CD4-positive, alpha-beta T cell (primary cell): Measurements from ENCODE around the gene HPCAL4. TPM values are rescaled to one million over a fixed set of nuclear protein-coding genes. Genes with fewer than 3 reads are reported as not detected.

ENCODE experiments used
- ATAC-seq: fragments of 200-7000 bp; cut with Tn5 transposase; one replicate; pipeline ENCODE4 v1.10.0; 2022; ENCODE audit warnings: mild to moderate bottlenecking; ENCODE audit not compliant: poor library complexity
- CTCF ChIA-PET: fragments of 350-600 bp; sonication (Branson Sonifier 250); formaldehyde crosslinking; loops from one replicate; lab custom pipeline; 2021; ENCODE audit warnings: antibody characterized with exemption, inconsistent platforms; lab: Charles Lee
- POLR2A ChIA-PET: fragments of 350-600 bp; sonication (Branson Sonifier 250); formaldehyde crosslinking; loops from one replicate; lab custom pipeline; 2021; ENCODE audit warnings: antibody characterized with exemption, inconsistent platforms; lab: Charles Lee
- DNase-seq, 14 experiments: peaks; one replicate each; pipeline ENCODE4 v3.0.0-alpha.2; 2013 to 2020; ENCODE audit warnings: mixed read lengths in 2 of 14
- H3K27ac ChIP-seq, 2 donors: one replicate each; pipeline versions ENCODE4 v1.5.1 to v1.7.0; 2013; ENCODE audit warnings: low read length in 2 of 2, low read depth in 1 of 2, mild to moderate bottlenecking in 1 of 2
- H3K27me3 ChIP-seq, 2 experiments: 1 replicate in 1 of 2; 2 replicates in 1 of 2; pipeline versions ENCODE4 v1.6.1 to v1.7.0; 2013; ENCODE audit warnings: low read length in 2 of 2, control low read depth in 1 of 2, mild to moderate bottlenecking in 1 of 2, moderate library complexity in 1 of 2; ENCODE audit not compliant: insufficient read depth in 2 of 2, control insufficient read depth in 1 of 2
- H3K36me3 ChIP-seq: one replicate; pipeline ENCODE4 v1.6.1; 2013; ENCODE audit warnings: low read length, control low read depth; ENCODE audit not compliant: insufficient read depth
- H3K4me1 ChIP-seq: one replicate; pipeline ENCODE4 v1.6.1; 2013; ENCODE audit warnings: low read length, control low read depth; ENCODE audit not compliant: insufficient read depth
- H3K4me3 ChIP-seq: one replicate; pipeline ENCODE4 v1.5.1; 2013; ENCODE audit warnings: mild to moderate bottlenecking, low read length, moderate library complexity
- H3K9me3 ChIP-seq, 2 experiments: 1 replicate in 1 of 2; 2 replicates in 1 of 2; pipeline versions ENCODE4 v1.6.1 to v1.7.0; 2013; ENCODE audit warnings: low read length in 2 of 2, mild to moderate bottlenecking in 2 of 2, control low read depth in 1 of 2, moderate library complexity in 1 of 2; ENCODE audit not compliant: control insufficient read depth in 1 of 2, insufficient read depth in 1 of 2
- H3K27ac Mint-ChIP-seq: one replicate; pipeline ENCODE4 v1.8.0; 2020; ENCODE audit warnings: mixed read lengths
- H3K27me3 Mint-ChIP-seq: one replicate; pipeline ENCODE4 v1.8.0; 2021; ENCODE audit warnings: mixed read lengths
- H3K36me3 Mint-ChIP-seq: one replicate; pipeline ENCODE4 v1.8.0; 2021; ENCODE audit warnings: low read depth, mixed read lengths
- H3K4me1 Mint-ChIP-seq: one replicate; pipeline ENCODE4 v1.8.0; 2021; ENCODE audit warnings: low read depth, mixed read lengths
- H3K4me3 Mint-ChIP-seq: one replicate; pipeline ENCODE4 v1.8.0; 2020; ENCODE audit warnings: mild to moderate bottlenecking, mixed read lengths
- H3K9me3 Mint-ChIP-seq: one replicate; pipeline ENCODE4 v1.8.0; 2020; ENCODE audit warnings: mixed read lengths
- CTCF ChIP-seq: fragments of 200-600 bp; IDR thresholded peaks from one replicate; pipeline ENCODE4 v1.8.0; 2022; ENCODE audit warnings: antibody characterized with exemption, mild to moderate bottlenecking
- intact Hi-C, 2 experiments: fragments of 100-400 bp; cut with DNase I in 1 of 2; cut with micrococcal nuclease in 1 of 2; formaldehyde crosslinking; loops; one replicate each; pipeline versions ENCODE4 v1.15.1 to v1.9.0; 2023 to 2025; cut with DNase I, micrococcal nuclease
- total RNA-seq, 174 experiments: library from RNA in 2 of 174; stranded (reverse) in 2 of 174; gene quantifications; one replicate each; pipeline ENCODE4 v1.2.3 and lab custom pipeline; 2021 to 2026

The HPCAL4 gene
- total RNA-seq, 2 experiments from 2014 or later: 22.8 to 22.9 TPM

- H3K27ac ChIP-seq: no peak overlapping the region
- no peak overlapping the region for H3K4me3 ChIP-seq
- intact Hi-C loops: no loop called here
- H3K9me3 ChIP-seq: no peaks in the 10 kb centered on the region
- Mint-ChIP-seq H3K9me3 (no peaks in the 10 kb centered on the region), H3K4me1 (no peaks in the 10 kb centered on the region), H3K27ac (no peak overlapping the region), H3K36me3 (no peaks in the 10 kb centered on the region), H3K4me3 (no peak overlapping the region), H3K27me3 (peaks cover 47% of the 10 kb centered on the region)
- no peaks in the 10 kb centered on the region for H3K4me1 ChIP-seq
- CTCF ChIA-PET: no interaction called here
- TF ChIP-seq CTCF: no peak
- H3K27me3 ChIP-seq: peaks cover 7 to 15% of the 10 kb centered on the region in 2 experiments
- H3K36me3 ChIP-seq: no peaks in the 10 kb centered on the region
- POLR2A ChIA-PET: no interaction called here
- DNase-seq (no peak), ATAC-seq (no peak)
Observed at GRCh38 chr1:39632682-39633417, 58.4 kb downstream of the HPCAL4 start.

- no peak overlapping the region for H3K4me3 Mint-ChIP-seq
- POLR2A ChIA-PET: no interaction called here
- no peaks in the 10 kb centered on the region for H3K9me3 ChIP-seq
- no peaks in the 10 kb centered on the region for H3K9me3 Mint-ChIP-seq
- no peaks in the 10 kb centered on the region for H3K36me3 ChIP-seq
- no peak overlapping the region for H3K4me3 ChIP-seq
- no peak for DNase-seq
- CTCF ChIA-PET: no interaction called here
- H3K27ac ChIP-seq: no peak overlapping the region
- no peaks in the 10 kb centered on the region for H3K4me1 Mint-ChIP-seq
- H3K27ac Mint-ChIP-seq: no peak overlapping the region
- TF ChIP-seq CTCF: no peak
- no peak for ATAC-seq
- peaks cover 45% of the 10 kb centered on the region for H3K27me3 Mint-ChIP-seq
- H3K27me3 ChIP-seq: peaks cover 1 to 11% of the 10 kb centered on the region in 2 experiments
- intact Hi-C loops: no loop called here
- no peaks in the 10 kb centered on the region for H3K4me1 ChIP-seq
- no peaks in the 10 kb centered on the region for H3K36me3 Mint-ChIP-seq
Observed at GRCh38 chr1:39632323-39632681, 58.9 kb downstream of the HPCAL4 start.

- H3K36me3 Mint-ChIP-seq: no peaks in the 10 kb centered on the region
- intact Hi-C loops: no loop called here
- no peak for DNase-seq
- no peak for ATAC-seq
- Histone ChIP-seq H3K27ac (no peak overlapping the region), H3K27me3 (peaks cover 0 to 10% of the 10 kb centered on the region in 2 experiments), H3K36me3 (no peaks in the 10 kb centered on the region), H3K4me3 (no peak overlapping the region), H3K4me1 (no peaks in the 10 kb centered on the region), H3K9me3 (no peaks in the 10 kb centered on the region)
- no peaks in the 10 kb centered on the region for H3K4me1 Mint-ChIP-seq
- peaks cover 40% of the 10 kb centered on the region for H3K27me3 Mint-ChIP-seq
- ChIA-PET CTCF (no interaction called here), POLR2A (no interaction called here)
- H3K4me3 Mint-ChIP-seq: no peak overlapping the region
- no peaks in the 10 kb centered on the region for H3K9me3 Mint-ChIP-seq
- H3K27ac Mint-ChIP-seq: no peak overlapping the region
- no peak for TF ChIP-seq CTCF
Observed at GRCh38 chr1:39631361-39632322, 59.6 kb downstream of the HPCAL4 start.
